ENCODE data around the gene KCNQ1.

The KCNQ1 gene

DNA sequence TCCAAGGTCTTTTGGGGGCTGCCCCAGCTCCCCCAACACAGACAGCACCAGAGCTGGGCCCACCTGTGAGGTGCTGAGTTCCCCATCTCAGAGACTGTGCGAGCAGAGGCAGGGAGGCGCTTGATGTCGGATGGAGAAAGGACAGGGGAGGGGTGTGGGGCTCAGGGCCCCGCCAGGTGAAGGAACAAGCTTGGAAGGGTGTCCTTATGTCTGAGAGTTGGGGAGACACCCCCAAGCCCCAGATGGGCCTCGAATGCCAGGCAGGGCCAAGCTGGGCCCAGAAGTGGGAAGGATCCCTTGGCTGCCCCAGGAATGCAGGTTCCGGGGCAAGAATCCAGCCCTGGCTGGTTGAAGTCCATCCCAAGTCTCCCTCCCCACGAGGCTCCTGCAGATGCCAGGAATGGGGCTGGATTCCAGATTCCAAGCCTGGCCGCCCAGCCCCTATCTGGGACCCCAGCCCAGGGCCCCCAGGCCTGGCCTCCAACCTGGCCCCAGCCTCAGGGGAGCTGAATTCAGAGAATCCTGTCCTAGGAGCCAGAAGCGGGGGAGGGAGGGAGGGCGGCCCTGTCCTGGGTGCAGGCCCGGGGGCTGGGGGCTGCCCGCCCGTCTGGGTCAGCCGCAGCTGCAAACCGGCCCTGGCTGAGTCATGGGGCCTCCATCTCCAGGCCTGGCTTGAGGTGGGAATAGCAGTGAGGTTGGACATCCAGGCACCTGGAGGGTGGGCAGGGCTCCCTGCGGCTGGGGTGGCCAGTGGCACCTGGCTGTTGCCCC lies 389.9 kb downstream of the KCNQ1 start:
- DNase-seq (ENCODE audit: insufficient read length, low spot score) (no peak), FAIRE-seq (no peak)
- TF ChIP-seq POU2F2 (IDR thresholded peaks at IDR 0.05; ENCODE audit: low read depth, low read length) (no peak), POLR2AphosphoS5 (IDR thresholded peaks at IDR 0.05; ENCODE audit: low read depth, low read length) (no peak), TAF1 (IDR thresholded peaks at IDR 0.05; ENCODE audit: low read depth, low read length) (no peak), POLR2A (IDR thresholded peaks at IDR 0.05; ENCODE audit: low read depth, low read length) (no peak), SPI1 (IDR thresholded peaks at IDR 0.05; ENCODE audit: low read depth, low read length) (no peak), PAX5 (IDR thresholded peaks at IDR 0.05; ENCODE audit: insufficient read depth, low read length, severe bottlenecking) (no peak)

DNA sequence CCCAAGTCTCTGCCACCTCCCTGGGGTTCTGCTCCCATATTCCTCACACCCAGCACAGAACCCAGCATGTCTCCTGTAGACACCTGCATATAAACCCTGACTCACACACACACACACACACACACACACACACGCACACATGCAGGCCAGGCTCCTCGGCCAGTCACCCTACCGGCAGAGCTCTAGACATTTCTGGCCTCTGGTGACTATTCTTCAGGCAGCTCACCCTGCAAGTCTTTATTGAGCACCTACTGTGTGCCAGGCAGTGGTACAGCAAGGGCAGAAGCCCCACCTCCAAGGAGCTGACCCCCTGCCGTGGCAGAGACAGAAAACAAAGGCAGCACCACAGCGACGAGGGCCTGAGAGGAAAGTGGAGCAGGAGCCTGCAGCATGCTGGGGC lies 390.5 kb downstream of the KCNQ1 start:
- FAIRE-seq (no peak), DNase-seq (ENCODE audit: insufficient read length, low spot score) (no peak)
- TF ChIP-seq SPI1 (IDR thresholded peaks at IDR 0.05; ENCODE audit: low read depth, low read length) (no peak), PAX5 (IDR thresholded peaks at IDR 0.05; ENCODE audit: insufficient read depth, low read length, severe bottlenecking) (no peak), TAF1 (IDR thresholded peaks at IDR 0.05; ENCODE audit: low read depth, low read length) (no peak), POLR2A (IDR thresholded peaks at IDR 0.05; ENCODE audit: low read depth, low read length) (no peak), POLR2AphosphoS5 (IDR thresholded peaks at IDR 0.05; ENCODE audit: low read depth, low read length) (no peak), POU2F2 (IDR thresholded peaks at IDR 0.05; ENCODE audit: low read depth, low read length) (no peak)

DNA sequence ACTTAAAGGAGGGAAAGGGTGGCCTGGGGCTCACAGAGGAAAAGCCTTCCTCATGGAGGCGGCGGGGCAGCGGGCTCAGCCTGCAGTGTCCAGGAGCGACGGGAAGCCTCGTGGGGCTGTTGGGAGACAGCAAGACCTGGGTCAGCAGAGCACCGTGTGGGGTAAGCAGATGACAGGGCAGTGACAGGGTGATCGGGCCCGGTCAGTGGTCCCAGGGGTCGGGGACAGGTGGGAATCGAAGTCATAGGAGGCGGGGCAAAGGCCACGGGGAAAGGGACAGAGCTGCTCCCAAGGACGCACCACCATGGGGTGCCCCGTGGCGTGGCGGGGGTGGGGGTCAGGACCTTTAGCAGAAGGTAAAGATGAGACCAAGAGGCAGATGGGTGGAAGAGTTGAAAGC lies 390.9 kb downstream of the KCNQ1 start:
- FAIRE-seq = no peak
- TF ChIP-seq PAX5 (IDR thresholded peaks at IDR 0.05; ENCODE audit: insufficient read depth, low read length, severe bottlenecking) = no peak
- no peak for TF ChIP-seq POLR2AphosphoS5 (IDR thresholded peaks at IDR 0.05; ENCODE audit: low read depth, low read length)
- TF ChIP-seq POU2F2 (IDR thresholded peaks at IDR 0.05; ENCODE audit: low read depth, low read length) = no peak
- no peak for DNase-seq (ENCODE audit: insufficient read length, low spot score)

DNA sequence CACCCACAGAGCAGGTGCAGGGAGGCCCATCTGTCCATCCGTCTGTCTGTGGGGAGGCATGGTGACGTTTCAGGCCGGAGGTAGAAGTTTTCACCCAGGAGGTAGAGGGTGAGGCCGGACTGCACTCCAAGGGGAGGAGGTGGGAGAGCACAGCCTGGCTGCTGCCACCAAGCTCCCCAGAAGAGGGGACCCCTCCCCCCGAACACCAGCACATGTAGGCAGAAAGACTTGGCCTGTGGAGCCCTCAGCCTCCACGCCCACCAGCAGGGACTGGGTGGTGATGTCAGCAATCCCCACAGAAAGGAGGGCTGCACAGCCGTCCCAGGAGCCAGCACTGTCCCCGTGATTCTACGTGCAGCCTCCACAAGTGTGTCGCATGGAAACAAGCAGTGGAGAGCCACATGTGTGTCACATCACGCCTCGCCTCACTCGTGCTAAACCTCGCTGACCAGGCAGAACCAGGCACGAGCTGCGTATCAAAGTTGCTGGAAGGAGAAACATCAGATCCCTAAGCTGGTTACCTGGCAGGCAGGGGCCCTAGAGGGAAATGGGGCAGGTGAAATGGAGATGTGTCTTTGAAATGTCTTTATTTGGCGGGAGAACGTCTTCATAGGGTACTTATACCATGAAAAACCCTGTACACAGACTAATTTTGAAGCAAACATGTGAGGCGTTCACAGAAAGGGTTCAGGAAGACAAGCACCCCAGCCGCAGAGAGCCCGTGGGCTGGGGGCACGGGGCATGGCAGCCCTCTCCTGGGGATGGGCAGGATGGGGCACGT lies 391.7 kb downstream of the KCNQ1 start:
- no peak for FAIRE-seq
- TF ChIP-seq POLR2A (IDR thresholded peaks at IDR 0.05; ENCODE audit: low read depth, low read length) (no peak), PAX5 (IDR thresholded peaks at IDR 0.05; ENCODE audit: insufficient read depth, low read length, severe bottlenecking) (no peak), TAF1 (IDR thresholded peaks at IDR 0.05; ENCODE audit: low read depth, low read length) (no peak), SPI1 (IDR thresholded peaks at IDR 0.05; ENCODE audit: low read depth, low read length) (no peak), POU2F2 (IDR thresholded peaks at IDR 0.05; ENCODE audit: low read depth, low read length) (no peak), POLR2AphosphoS5 (IDR thresholded peaks at IDR 0.05; ENCODE audit: low read depth, low read length) (no peak)
- no peak for DNase-seq (ENCODE audit: insufficient read length, low spot score)

DNA sequence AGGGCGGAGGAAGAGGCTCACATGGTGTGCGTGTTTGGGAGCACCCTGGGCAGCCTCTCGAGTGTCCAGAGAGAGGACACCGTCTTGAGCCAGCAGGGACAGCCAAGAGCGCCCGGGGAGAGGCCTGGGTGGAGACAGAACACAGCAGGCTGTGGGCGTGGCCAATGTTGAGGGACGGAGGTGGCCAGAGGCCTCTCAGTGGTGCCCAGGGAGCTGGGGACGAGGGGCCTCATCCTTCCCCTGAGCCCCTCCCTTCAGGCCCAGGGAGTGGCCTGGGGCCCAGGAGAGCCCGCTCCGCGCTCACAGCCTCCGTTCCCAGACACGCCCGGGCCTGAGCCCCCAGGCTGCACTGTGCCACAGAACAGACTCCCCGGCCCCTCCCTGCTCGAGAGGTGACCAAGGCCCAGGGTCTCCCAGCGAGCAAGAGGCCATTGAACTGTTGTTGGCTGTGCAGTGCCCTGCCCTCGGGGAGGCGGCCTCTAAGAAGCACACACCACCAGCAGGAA lies 392.3 kb downstream of the KCNQ1 start:
- FAIRE-seq = no peak
- no peak for TF ChIP-seq POU2F2 (IDR thresholded peaks at IDR 0.05; ENCODE audit: low read depth, low read length)
- TF ChIP-seq POLR2AphosphoS5 (IDR thresholded peaks at IDR 0.05; ENCODE audit: low read depth, low read length) = no peak
- DNase-seq (ENCODE audit: insufficient read length, low spot score) = no peak

DNA sequence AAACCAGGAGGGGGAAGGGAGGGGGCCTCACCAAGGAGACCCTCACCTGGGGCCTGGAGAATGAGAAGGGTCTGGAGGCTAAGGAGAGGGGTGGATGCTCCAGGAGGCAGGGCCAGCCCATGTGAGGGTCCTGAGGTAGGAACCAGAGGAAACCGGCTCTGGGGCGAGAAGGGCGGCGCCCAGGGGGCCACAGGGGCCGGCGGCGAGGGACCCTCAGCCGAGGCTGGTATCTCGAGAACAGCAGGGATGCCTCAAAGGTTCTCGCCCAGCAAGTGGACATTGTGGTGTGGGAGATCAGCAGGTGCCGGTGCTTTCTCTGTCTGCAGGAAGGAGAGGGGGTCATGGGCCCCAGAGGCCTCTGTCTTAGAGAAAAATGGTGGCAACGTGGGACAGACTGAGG lies 392.8 kb downstream of the KCNQ1 start:
- TF ChIP-seq SPI1 (IDR thresholded peaks at IDR 0.05; ENCODE audit: low read depth, low read length) (no peak), TAF1 (IDR thresholded peaks at IDR 0.05; ENCODE audit: low read depth, low read length) (no peak), PAX5 (IDR thresholded peaks at IDR 0.05; ENCODE audit: insufficient read depth, low read length, severe bottlenecking) (no peak), POLR2A (IDR thresholded peaks at IDR 0.05; ENCODE audit: low read depth, low read length) (no peak), POU2F2 (IDR thresholded peaks at IDR 0.05; ENCODE audit: low read depth, low read length) (no peak), POLR2AphosphoS5 (IDR thresholded peaks at IDR 0.05; ENCODE audit: low read depth, low read length) (no peak)
- no peak for FAIRE-seq
- DNase-seq (ENCODE audit: insufficient read length, low spot score) = no peak

DNA sequence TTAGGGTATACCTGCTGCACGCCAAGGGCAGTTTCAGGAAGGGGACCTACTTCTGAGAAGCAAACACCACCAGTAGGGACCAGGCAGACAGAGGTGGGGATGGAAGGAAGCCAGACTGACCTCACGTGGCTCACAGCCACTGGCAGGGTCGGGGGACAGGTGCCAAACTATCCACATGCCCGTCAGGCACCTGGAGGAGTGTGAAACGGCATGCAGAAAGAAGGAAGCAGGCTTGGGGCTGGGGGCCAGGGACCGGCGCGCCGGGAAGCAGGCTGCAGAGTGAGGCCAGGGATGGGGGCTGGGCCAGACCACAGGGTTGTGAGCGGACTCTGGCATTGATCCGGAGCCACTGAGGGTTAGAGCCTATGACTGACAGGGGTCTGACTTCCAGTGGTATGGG lies 393.3 kb downstream of the KCNQ1 start:
- FAIRE-seq = no peak
- TF ChIP-seq POLR2AphosphoS5 (IDR thresholded peaks at IDR 0.05; ENCODE audit: low read depth, low read length) = no peak
- no peak for TF ChIP-seq POLR2A (IDR thresholded peaks at IDR 0.05; ENCODE audit: low read depth, low read length)
- no peak for TF ChIP-seq POU2F2 (IDR thresholded peaks at IDR 0.05; ENCODE audit: low read depth, low read length)
- no peak for TF ChIP-seq PAX5 (IDR thresholded peaks at IDR 0.05; ENCODE audit: insufficient read depth, low read length, severe bottlenecking)
- TF ChIP-seq TAF1 (IDR thresholded peaks at IDR 0.05; ENCODE audit: low read depth, low read length) = no peak
- TF ChIP-seq SPI1 (IDR thresholded peaks at IDR 0.05; ENCODE audit: low read depth, low read length) = no peak
- DNase-seq (ENCODE audit: insufficient read length, low spot score) = no peak

DNA sequence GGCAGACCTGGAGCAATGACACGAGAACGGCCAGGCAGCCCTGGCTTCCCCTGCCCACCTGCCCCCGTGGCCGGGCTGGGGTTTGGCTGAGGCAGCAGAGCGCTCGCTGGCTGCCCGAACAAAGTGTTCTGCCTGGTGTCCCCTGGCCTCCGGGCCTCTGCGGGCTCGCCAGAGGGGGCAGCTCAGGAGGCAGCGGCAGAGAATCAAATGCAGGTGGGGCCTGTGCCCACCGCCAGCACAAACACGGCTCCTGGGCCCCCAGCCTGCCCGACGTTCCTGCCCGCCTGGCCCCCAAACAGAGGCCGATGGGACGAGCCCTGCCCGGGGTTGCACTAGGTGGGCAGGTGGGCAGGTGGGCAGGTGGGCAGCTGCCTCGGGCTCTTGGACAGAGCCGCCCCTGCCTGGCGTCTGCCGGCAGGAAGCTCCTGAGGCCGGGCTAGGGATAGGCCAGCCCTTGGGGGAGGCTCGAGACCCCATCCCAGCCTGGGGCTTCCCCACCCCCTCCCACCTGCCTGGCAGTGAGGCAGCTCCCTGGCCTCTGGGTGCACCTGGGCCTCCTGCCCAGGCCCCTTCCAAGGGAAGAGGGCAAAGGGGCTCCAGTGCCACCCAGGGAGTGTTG lies 394.0 kb downstream of the KCNQ1 start:
- FAIRE-seq (no peak), DNase-seq (ENCODE audit: insufficient read length, low spot score) (no peak)
- TF ChIP-seq POLR2A (IDR thresholded peaks at IDR 0.05; ENCODE audit: low read depth, low read length) = no peak

DNA sequence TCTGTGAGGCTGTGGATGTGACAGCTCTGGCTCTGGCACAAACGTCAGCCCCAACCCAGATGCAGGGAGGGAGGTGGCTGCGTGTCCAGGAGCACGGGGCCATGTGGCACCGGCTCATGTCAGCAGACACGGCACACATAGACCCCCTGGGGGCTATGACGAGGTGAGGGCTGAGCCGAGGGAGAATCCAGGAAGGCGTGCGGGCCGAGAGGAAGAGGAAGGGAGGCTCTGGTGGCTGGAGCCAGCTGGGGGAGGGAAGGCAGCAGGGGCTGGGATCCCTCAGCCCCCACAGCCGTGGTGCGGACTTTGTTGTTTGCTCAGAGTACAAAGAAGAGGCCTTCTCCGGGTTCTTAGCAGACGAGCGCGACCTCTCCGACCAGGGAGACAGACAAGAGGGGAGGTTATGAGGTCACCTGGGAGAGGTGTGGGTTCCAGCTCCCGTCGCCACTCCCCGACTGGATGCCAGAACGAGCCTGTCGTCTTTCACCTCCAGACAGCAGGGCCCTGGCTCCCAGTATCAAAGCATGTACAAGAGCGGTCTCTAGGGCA lies 394.7 kb downstream of the KCNQ1 start:
- DNase-seq (ENCODE audit: insufficient read length, low spot score) (no peak), FAIRE-seq (no peak)
- TF ChIP-seq POLR2A (IDR thresholded peaks at IDR 0.05; ENCODE audit: low read depth, low read length) (no peak), PAX5 (IDR thresholded peaks at IDR 0.05; ENCODE audit: insufficient read depth, low read length, severe bottlenecking) (no peak), POLR2AphosphoS5 (IDR thresholded peaks at IDR 0.05; ENCODE audit: low read depth, low read length) (no peak), TAF1 (IDR thresholded peaks at IDR 0.05; ENCODE audit: low read depth, low read length) (no peak), SPI1 (IDR thresholded peaks at IDR 0.05; ENCODE audit: low read depth, low read length) (no peak), POU2F2 (IDR thresholded peaks at IDR 0.05; ENCODE audit: low read depth, low read length) (no peak)

Data from GM12891 (cell line).